NCI-H82 (cell line): Measurements from ENCODE around the gene IFITM1.
"Not testable (repeated sequence)": the region's sequence is repeated elsewhere in the genome, so short reads cannot be mapped to it uniquely, and the experiment has no call there.

ENCODE experiments used
- DNase-seq: peaks from one replicate; lab custom pipeline; 2025; lab: John Stamatoyannopoulos, UW

Gene IFITM1

DNA sequence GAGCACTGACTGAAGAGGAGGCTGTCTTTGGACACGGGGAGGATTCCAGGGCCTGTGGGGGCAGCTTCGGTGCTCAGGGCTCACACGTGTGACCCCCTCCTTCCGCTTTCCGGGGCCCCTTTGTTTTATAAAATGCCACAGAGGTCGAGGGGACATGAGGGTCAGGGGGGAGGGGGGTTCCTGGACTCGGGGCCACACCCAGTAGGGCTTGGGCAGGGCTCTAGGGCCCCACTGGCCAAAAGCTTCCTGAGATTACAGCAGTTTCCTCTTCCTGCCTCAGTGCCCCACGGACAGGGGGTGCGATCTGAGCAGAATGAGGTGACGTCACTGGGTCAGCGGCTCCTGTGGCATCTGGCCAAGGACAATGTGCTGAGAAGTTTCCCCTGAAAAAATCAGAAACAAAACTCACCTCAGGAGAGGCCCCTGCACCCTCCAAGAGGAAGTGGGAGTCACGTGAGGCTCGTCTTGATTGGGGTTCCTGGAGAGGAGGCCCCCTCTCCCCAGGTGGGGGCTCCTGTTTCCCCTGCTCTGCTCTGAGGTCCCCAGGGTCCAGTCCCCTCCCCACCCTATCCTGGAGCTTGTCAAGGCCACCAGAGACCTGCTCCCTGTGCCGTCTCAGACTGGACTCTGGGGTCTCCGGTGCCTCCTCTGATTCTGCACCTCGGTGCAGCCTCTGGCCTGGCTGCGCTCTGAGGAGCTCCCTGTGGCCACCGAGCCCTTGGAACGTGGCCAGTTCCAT is 13.2 kb downstream of the IFITM1 start:
- DNase-seq = no peak

- no peak for DNase-seq
These were observed 13.7 kb downstream of the IFITM1 start for GRCh38 chr11:327581-327923.

DNA sequence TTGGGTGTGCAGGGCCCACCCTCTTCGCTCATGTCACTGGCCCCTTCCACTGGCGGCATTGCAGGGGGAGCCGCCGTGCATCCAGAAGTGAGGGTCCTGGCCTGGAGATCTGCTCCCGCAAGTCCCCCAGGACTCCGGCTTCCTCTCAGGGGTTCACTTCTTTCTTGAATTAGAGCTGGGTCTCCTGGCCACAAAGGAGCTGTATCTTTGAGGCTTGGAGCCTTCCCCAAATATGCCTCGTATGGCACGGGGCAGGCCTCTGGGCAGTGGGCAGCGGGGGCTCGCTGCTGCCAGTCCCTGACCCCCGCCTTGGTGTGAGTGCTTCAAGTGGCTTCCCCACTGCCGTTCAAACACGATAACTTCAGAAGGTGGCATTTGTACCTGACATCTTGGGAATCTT is 14.2 kb downstream of the IFITM1 start:
- DNase-seq = no peak

- DNase-seq = not testable (repeated sequence)
These were observed 14.8 kb downstream of the IFITM1 start for GRCh38 chr11:328516-329100.

GRCh38 chr11:329886-330253 is 16.0 kb downstream of the IFITM1 start:
- DNase-seq = no peak

GRCh38 chr11:330307-330693 is 16.5 kb downstream of the IFITM1 start:
- no peak for DNase-seq

GRCh38 chr11:330694-331357 is 17.0 kb downstream of the IFITM1 start:
- DNase-seq = no peak

GRCh38 chr11:331358-332060 is 17.7 kb downstream of the IFITM1 start:
- DNase-seq = no peak

- no peak for DNase-seq
These were observed 19.0 kb downstream of the IFITM1 start for GRCh38 chr11:332651-333480.

GRCh38 chr11:333616-334263 is 19.9 kb downstream of the IFITM1 start:
- DNase-seq = not testable (repeated sequence)

DNA sequence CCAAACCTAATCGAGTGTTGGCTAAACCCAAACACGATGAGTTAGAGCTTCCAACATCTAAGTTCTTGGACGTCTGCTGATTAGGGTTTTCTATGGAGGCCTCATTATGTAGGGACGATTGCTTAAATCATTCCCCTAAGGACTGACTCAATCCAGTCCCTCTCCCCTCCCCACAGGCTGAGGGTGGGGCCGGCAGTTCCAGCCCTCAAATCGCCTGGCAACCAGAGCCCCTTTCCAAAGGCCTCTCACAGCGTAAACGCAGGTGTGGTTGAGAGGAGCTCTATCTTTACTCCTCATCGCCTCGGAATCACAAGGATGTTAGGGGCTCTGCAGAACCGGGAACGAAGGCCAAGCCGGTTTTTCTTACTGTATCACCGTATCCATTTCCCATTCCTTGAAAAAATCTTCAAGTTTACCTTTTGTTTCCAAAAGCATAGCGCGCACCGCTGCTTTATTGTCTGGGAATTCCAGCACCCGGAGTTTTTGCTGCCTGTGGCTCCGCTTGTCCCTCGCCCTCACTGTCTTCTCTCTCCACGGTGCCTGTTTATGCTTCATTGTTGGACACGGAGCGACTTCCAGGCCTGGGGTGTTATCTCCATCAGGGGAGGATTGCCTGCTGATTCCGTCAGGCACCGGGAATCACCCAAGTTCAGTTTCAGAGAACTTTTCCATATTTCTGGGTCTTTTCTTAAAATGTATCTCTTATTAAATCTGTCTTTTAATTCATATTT is 20.6 kb downstream of the IFITM1 start:
- no peak for DNase-seq

DNA sequence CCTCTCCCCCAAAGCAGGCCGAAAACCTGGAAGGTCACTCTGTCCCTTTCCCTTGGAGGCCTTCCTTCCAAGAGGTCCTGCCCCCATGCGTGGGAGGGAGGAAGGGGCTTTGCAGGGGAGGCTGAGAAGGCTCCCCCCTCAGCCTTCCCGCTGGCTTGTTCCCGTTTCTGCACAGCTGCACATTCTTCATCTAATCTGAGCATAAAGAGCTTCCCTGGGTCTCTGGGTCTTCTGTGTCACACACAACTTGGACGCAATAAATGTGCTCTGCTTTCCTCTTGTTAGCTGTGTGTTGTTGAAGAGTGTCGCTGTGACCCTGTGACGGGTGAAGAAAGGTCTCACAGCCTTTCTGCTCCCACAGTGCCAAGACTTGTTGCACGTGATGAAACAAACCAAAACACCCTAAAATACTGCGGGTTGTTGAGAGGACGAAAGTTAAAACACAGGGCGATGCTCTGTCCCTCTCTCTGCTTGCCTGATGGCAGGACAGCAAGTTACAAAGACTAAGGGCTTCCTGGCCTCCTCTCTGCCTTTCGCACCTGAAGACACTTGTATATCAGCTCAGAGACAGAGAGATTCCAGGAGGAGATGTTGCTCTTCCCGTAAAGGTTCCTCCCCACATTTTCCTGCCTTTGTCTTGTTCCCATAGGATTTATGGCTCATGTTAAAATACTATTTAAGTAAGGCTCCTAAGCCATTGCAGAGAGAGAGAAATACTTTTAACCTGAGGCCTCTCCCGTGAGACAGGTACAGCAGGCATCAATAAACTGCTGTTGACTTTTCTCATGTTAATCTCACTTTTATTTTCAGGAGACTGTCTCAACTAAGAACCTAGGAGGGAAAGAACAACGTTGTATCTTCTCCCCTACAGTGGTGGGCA is 22.2 kb downstream of the IFITM1 start:
- DNase-seq = no peak

- DNase-seq = no peak
These were observed 22.9 kb downstream of the IFITM1 start for GRCh38 chr11:336659-337198.

DNA sequence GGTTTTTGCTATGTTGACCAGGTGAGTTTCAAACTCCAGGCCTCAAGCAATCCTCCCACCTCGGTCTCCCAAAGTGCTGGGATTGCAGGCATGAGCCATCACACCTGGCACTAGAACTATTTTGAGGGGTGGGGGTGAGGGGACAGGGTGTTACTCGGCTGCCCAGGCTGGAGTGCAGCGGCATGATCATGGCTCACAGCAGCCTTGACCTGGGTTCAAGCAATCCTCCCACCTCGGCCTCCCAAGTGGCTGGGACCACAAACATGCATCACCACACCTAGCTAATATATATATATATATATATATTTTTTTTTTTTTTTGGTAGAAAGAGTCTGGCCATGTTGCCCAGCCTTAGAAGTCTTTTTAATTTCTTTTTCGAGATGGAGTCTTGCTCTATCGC is 23.9 kb downstream of the IFITM1 start:
- no peak for DNase-seq

GRCh38 chr11:339963-340362 is 26.1 kb downstream of the IFITM1 start:
- no peak for DNase-seq

- no peak for DNase-seq
These were observed 27.0 kb downstream of the IFITM1 start for GRCh38 chr11:340539-341512.

DNA sequence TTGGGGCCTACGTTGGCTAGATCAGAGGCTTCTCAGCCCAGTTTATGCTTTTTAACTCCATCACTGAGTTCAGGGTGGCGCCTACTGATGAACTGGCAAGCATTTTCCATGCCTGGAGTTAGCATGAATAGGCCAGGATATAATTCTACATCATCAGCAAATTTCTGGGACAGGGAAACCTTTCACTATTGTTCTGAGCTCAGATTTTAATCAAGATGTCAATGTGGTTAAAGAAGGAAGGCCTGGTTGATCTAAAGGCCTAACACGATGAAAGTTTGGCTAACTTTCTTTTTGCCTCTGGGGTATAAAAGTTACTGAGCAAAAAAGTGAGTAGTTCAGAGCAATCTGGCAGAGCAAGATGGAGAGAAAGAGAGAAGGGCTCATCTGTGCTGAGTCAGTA is 28.5 kb downstream of the IFITM1 start:
- DNase-seq = no peak

DNA sequence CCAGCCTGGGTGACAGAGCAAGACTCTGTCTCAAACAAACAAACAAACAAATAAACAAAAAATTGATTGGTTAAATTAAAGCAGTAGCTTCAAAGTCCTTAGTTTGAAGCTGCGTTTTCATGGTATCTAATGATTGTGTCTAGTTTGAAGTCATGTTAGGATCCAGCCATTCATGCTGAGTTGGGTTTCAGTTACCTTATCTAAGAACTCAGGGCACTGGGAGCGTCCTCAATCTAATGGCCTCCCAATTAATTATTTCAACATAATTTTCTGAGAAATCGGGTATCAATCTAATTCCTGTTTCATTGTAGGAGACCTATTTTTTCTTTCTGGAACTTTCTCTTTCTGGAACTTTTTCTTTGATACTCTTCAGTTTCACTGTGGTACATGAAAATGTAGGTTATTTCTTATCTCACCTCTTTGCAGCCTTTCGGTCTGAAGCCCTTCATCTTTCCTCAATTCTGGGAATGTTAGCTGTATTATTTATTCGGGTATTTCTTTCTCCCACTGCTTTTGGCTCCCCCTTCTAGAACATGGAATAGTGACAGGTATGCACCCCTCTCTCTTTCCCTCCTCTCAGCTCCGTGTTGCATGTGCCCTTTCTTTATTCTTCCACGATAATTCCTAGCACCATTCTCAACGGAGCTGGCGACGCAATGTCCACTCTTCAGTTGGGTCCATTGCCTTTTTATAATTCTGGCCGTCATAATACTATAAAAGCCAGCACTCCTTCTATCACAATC is 31.2 kb downstream of the IFITM1 start:
- DNase-seq = no peak
